ENCODE measurements around the gene SOCS3. TPM values are rescaled to one million over a fixed set of nuclear protein-coding genes. Genes with fewer than 3 reads are reported as not detected.
A peak's percentile ranks its signal among the peaks of the same experiment; 100 is the strongest.

SOCS3 gene
- total RNA-seq, 2 experiments from 2014 or later: 150 to 162 TPM

GRCh38 chr17:78367193-78367592, 7.3 kb upstream of the SOCS3 start:
- Mint-ChIP-seq H3K9me3 (ENCODE audit: low read depth) (no peaks in the 10 kb centered on the region), H3K27me3 (peaks cover 3% of the 10 kb centered on the region), H3K4me1 (peaks cover 23% of the 10 kb centered on the region), H3K27ac (no peak overlapping the region), H3K36me3 (ENCODE audit: low read depth) (no peaks in the 10 kb centered on the region), H3K4me3 (no peak overlapping the region)
- no peak for ATAC-seq
- no peak for DNase-seq
- intact Hi-C loops (cut with DNase I, micrococcal nuclease): no loop called here
- ChIA-PET POLR2A (no interaction called here), CTCF (interaction anchor here (0.6 to 1.3 kb wide), 3 partner anchors 10 to 15 kb away, joined by 3 to 4 read pairs (median 3); no protein-coding TSS in a partner anchor)

GRCh38 chr17:78366109-78366848, 6.4 kb upstream of the SOCS3 start:
- H3K27ac Mint-ChIP-seq: no peak overlapping the region
- H3K36me3 Mint-ChIP-seq (ENCODE audit: low read depth): no peaks in the 10 kb centered on the region
- H3K4me3 Mint-ChIP-seq: no peak overlapping the region
- ATAC-seq (no peak), DNase-seq (no peak)
- CTCF ChIA-PET: interaction anchor here (0.6 to 1.3 kb wide), 4 partner anchors 11 to 116 kb away, joined by 3 to 4 read pairs (median 3); no protein-coding TSS in a partner anchor
- H3K9me3 Mint-ChIP-seq (ENCODE audit: low read depth): no peaks in the 10 kb centered on the region
- H3K4me1 Mint-ChIP-seq: peaks cover 25% of the 10 kb centered on the region
- POLR2A ChIA-PET: interaction anchor here (2.1 kb wide), 1 partner anchor 10 kb away, joined by 5 read pairs; no protein-coding TSS in a partner anchor
- intact Hi-C loops (cut with DNase I, micrococcal nuclease): no loop called here
- peaks cover 3% of the 10 kb centered on the region for H3K27me3 Mint-ChIP-seq

- H3K4me3 Mint-ChIP-seq: no peak overlapping the region
- ChIA-PET POLR2A (interaction anchor here (1.0 to 2.1 kb wide), 2 partner anchors 9 to 19 kb away, joined by 4 to 5 read pairs; no protein-coding TSS in a partner anchor), CTCF (interaction anchor here (0.6 to 5.7 kb wide), 3 partner anchors 11 to 116 kb away, joined by 3 to 63 read pairs (median 3); no protein-coding TSS in a partner anchor)
- intact Hi-C loops (cut with DNase I, micrococcal nuclease): no loop called here
- H3K27ac Mint-ChIP-seq: peak overlapping the region; percentile 19
- H3K27me3 Mint-ChIP-seq: peaks cover 3% of the 10 kb centered on the region
- H3K36me3 Mint-ChIP-seq (ENCODE audit: low read depth): no peaks in the 10 kb centered on the region
- H3K4me1 Mint-ChIP-seq: peaks cover 32% of the 10 kb centered on the region
- H3K9me3 Mint-ChIP-seq (ENCODE audit: low read depth): no peaks in the 10 kb centered on the region
- ATAC-seq (no peak), DNase-seq (no peak)
Measured at GRCh38 chr17:78365561-78366108, 5.8 kb upstream of the SOCS3 start.

- H3K4me1 Mint-ChIP-seq: peaks cover 32% of the 10 kb centered on the region
- peaks cover 3% of the 10 kb centered on the region for H3K27me3 Mint-ChIP-seq
- peaks cover under 1% of the 10 kb centered on the region for H3K36me3 Mint-ChIP-seq (ENCODE audit: low read depth)
- no peaks in the 10 kb centered on the region for H3K9me3 Mint-ChIP-seq (ENCODE audit: low read depth)
- ChIA-PET CTCF (interaction anchor here (0.6 to 5.7 kb wide), 7 partner anchors 10 to 423 kb away, joined by 3 to 63 read pairs (median 4); no protein-coding TSS in a partner anchor), POLR2A (interaction anchor here (1.0 to 2.1 kb wide), 2 partner anchors 8 to 20 kb away, joined by 4 to 5 read pairs; no protein-coding TSS in a partner anchor)
- intact Hi-C loops (cut with DNase I, micrococcal nuclease): no loop called here
- H3K27ac Mint-ChIP-seq: peak overlapping the region; percentile 69
- peak overlapping the region; percentile 5 for H3K4me3 Mint-ChIP-seq
- DNase-seq (peak; percentile 69), ATAC-seq (peak; percentile 11)
Measured at GRCh38 chr17:78364436-78365281, 4.8 kb upstream of the SOCS3 start.

GRCh38 chr17:78362671-78363070, 2.8 kb upstream of the SOCS3 start:
- Mint-ChIP-seq H3K27me3 (peaks cover 3% of the 10 kb centered on the region), H3K27ac (peak overlapping the region; percentile 33), H3K9me3 (ENCODE audit: low read depth) (no peaks in the 10 kb centered on the region), H3K4me1 (peaks cover 32% of the 10 kb centered on the region), H3K36me3 (ENCODE audit: low read depth) (peaks cover 18% of the 10 kb centered on the region), H3K4me3 (no peak overlapping the region)
- POLR2A ChIA-PET: interaction anchor here (0.6 to 0.7 kb wide), 2 partner anchors 43 to 59 kb away, joined by 3 to 4 read pairs; no protein-coding TSS in a partner anchor
- CTCF ChIA-PET: interaction anchor here (0.6 to 5.7 kb wide), 8 partner anchors 25 to 238 kb away, joined by 3 to 63 read pairs (median 4); no protein-coding TSS in a partner anchor
- ATAC-seq (no peak), DNase-seq (no peak)
- intact Hi-C loops (cut with DNase I, micrococcal nuclease): no loop called here

- peaks cover 32% of the 10 kb centered on the region for H3K4me1 Mint-ChIP-seq
- no peak for ATAC-seq
- no peak overlapping the region for H3K4me3 Mint-ChIP-seq
Measured at GRCh38 chr17:78362232-78362631, 2.4 kb upstream of the SOCS3 start.

GRCh38 chr17:78361225-78361701, 1.4 kb upstream of the SOCS3 start:
- Mint-ChIP-seq H3K4me1 (peaks cover 35% of the 10 kb centered on the region), H3K27me3 (peaks cover 3% of the 10 kb centered on the region), H3K27ac (peak overlapping the region; percentile 90), H3K36me3 (ENCODE audit: low read depth) (peaks cover 31% of the 10 kb centered on the region), H3K4me3 (peak overlapping the region; percentile 74), H3K9me3 (ENCODE audit: low read depth) (no peaks in the 10 kb centered on the region)
- ChIA-PET POLR2A (interaction anchor here (0.6 to 3.9 kb wide), 9 partner anchors 9 to 176 kb away, joined by 3 to 64 read pairs (median 4); no protein-coding TSS in a partner anchor), CTCF (interaction anchor here (0.6 to 5.7 kb wide), 16 partner anchors 9 to 134 kb away, joined by 3 to 63 read pairs (median 4); no protein-coding TSS in a partner anchor)
- DNase-seq: peak; percentile 27
- ATAC-seq: no peak
- intact Hi-C loops (cut with DNase I, micrococcal nuclease): loop anchor here (2.0 kb wide), 2 partner anchors 62 to 174 kb away; partner anchors contain the start of genes AFMID (in 1 of the 2) and TK1 (in 1 of the 2)

More at GRCh38 chr17:78362232-78362631, 2.4 kb upstream of the SOCS3 start:
- intact Hi-C loops (cut with DNase I, micrococcal nuclease): no loop called here
- ChIA-PET POLR2A (interaction anchor here (0.6 to 0.7 kb wide), 2 partner anchors 44 to 60 kb away, joined by 3 to 4 read pairs; no protein-coding TSS in a partner anchor), CTCF (interaction anchor here (0.6 to 5.7 kb wide), 10 partner anchors 10 to 237 kb away, joined by 3 to 63 read pairs (median 4); no protein-coding TSS in a partner anchor)
- peaks cover 22% of the 10 kb centered on the region for H3K36me3 Mint-ChIP-seq (ENCODE audit: low read depth)
- no peak for DNase-seq
- H3K27me3 Mint-ChIP-seq: peaks cover 3% of the 10 kb centered on the region
- peak overlapping the region; percentile 33 for H3K27ac Mint-ChIP-seq
- no peaks in the 10 kb centered on the region for H3K9me3 Mint-ChIP-seq (ENCODE audit: low read depth)

- H3K27me3 Mint-ChIP-seq: peaks cover 3% of the 10 kb centered on the region
- peak; percentile 97 for DNase-seq
- peak; percentile 41 for ATAC-seq
- ChIA-PET POLR2A (interaction anchor here (0.5 to 3.9 kb wide), 10 partner anchors 10 to 420 kb away, joined by 3 to 64 read pairs (median 4); no protein-coding TSS in a partner anchor), CTCF (interaction anchor here (0.6 to 5.7 kb wide), 18 partner anchors 9 to 133 kb away, joined by 3 to 63 read pairs (median 4); no protein-coding TSS in a partner anchor)
- peak overlapping the region; percentile 90 for H3K27ac Mint-ChIP-seq
- H3K36me3 Mint-ChIP-seq (ENCODE audit: low read depth): peaks cover 38% of the 10 kb centered on the region
- H3K4me3 Mint-ChIP-seq: peak overlapping the region; percentile 74
- H3K9me3 Mint-ChIP-seq (ENCODE audit: low read depth): no peaks in the 10 kb centered on the region
- intact Hi-C loops (cut with DNase I, micrococcal nuclease): loop anchor here (1.0 to 2.0 kb wide), 14 partner anchors 17 to 1623 kb away; partner anchors contain the start of genes AFMID (in 1 of the 2), BIRC5 (in 1 of the 2), PGS1 (in 1 of the 2) and SRSF2 (in 1 of the 2)
- peaks cover 42% of the 10 kb centered on the region for H3K4me1 Mint-ChIP-seq
Measured at GRCh38 chr17:78360371-78361224, 721 bp upstream of the SOCS3 start.

- DNase-seq: no peak
- H3K27ac Mint-ChIP-seq: peak overlapping the region; percentile 74
- peak overlapping the region; percentile 93 for H3K4me3 Mint-ChIP-seq
- H3K36me3 Mint-ChIP-seq (ENCODE audit: low read depth): peaks cover 47% of the 10 kb centered on the region
- H3K9me3 Mint-ChIP-seq (ENCODE audit: low read depth): no peaks in the 10 kb centered on the region
- CTCF ChIA-PET: interaction anchor here (2.1 to 3.1 kb wide), 2 partner anchors 15 to 53 kb away, joined by 7 to 9 read pairs; no protein-coding TSS in a partner anchor
- intact Hi-C loops (cut with DNase I, micrococcal nuclease): loop anchor here (5.0 kb wide), 2 partner anchors 107 to 247 kb away; no protein-coding TSS in a partner anchor
- peaks cover 44% of the 10 kb centered on the region for H3K4me1 Mint-ChIP-seq
- H3K27me3 Mint-ChIP-seq: peaks cover 3% of the 10 kb centered on the region
- no peak for ATAC-seq
- POLR2A ChIA-PET: interaction anchor here (0.5 to 3.9 kb wide), 9 partner anchors 11 to 421 kb away, joined by 3 to 64 read pairs (median 5); no protein-coding TSS in a partner anchor
Measured at GRCh38 chr17:78359321-78359996, 418 bp downstream of the SOCS3 start.
